Measurements from ENCODE around the gene LIN37. TPM values are rescaled to one million over a fixed set of nuclear protein-coding genes. Genes with fewer than 3 reads are reported as not detected.

The LIN37 gene
- total and polyA plus RNA-seq, 4 donors = 2.6 to 7.0 (median 6.1) TPM

DNA sequence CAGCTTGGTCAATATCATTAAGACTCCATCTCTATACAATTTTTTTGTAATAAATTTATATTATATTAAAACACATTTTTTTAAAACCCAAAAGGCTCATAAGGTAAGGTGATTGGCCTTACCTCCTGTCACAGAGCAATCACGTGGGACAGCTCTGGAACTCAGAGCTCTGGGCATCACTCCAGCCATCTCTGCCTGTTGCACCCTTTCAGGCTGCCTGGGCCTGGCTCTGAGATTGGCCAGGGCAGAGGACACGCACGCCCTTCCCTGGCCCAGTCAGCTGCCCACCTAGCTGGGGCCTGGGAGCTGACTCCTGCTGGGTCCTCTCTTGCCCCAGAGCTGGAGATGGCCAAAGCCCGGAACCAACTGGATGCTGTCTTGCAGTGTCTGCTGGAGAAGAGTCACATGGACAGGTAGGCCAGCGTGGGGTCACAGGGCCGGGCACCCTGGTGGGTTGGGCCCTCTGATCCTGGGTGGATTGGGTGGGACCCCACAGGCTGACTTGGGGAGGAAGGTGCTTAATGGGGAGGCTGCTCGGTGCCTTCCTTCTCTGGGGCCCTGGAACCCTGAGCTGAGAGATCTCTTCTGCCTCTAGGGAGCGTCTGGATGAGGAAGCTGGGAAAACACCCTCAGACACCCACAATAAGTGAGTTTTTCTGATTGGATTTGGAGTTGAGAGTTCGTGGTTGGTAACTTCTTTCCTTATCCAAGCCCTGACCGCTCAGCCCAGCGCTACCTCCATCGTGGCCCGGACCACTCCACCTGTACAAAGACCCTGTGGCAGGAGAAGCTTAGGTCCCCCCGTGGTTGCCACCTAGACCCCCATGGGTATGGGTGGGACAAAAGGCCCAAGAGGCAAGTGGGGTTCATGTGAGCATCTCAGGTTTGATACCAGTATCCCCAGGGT lies 3.7 kb downstream of the LIN37 start:
- DNase-seq (ENCODE audit: low spot score) = no peak
- Histone ChIP-seq H3K27ac (ENCODE audit: low read depth in 1 of 2, low read length in 2 of 2) (no peak overlapping the region), H3K27me3 (ENCODE audit: control insufficient read depth in 4 of 4, insufficient read depth in 4 of 4, low read length in 3 of 4) (no peaks in the 10 kb centered on the region), H3K4me3 (ENCODE audit: low read depth in 1 of 3, low read length in 3 of 3) (no peak overlapping the region), H3K9me3 (ENCODE audit: control insufficient read depth in 4 of 4, low read length in 3 of 4) (no peaks in the 10 kb centered on the region), H3K36me3 (ENCODE audit: control insufficient read depth in 4 of 4, insufficient read depth in 3 of 4, low read depth in 1 of 4, low read length in 3 of 4) (peaks cover 0 to 20% (median 10%) of the 10 kb centered on the region in 4 donors), H3K9ac (ENCODE audit: low read depth in 1 of 2, low read length in 2 of 2) (no peak overlapping the region), H3K4me1 (ENCODE audit: control insufficient read depth in 4 of 4, insufficient read depth in 4 of 4, low read length in 3 of 4) (peaks cover 8 to 17% (median 12%) of the 10 kb centered on the region in 4 donors)
- 90% methylated on average over 14 of the region's 14 CpGs for WGBS
- TF ChIP-seq, protein P1, sequence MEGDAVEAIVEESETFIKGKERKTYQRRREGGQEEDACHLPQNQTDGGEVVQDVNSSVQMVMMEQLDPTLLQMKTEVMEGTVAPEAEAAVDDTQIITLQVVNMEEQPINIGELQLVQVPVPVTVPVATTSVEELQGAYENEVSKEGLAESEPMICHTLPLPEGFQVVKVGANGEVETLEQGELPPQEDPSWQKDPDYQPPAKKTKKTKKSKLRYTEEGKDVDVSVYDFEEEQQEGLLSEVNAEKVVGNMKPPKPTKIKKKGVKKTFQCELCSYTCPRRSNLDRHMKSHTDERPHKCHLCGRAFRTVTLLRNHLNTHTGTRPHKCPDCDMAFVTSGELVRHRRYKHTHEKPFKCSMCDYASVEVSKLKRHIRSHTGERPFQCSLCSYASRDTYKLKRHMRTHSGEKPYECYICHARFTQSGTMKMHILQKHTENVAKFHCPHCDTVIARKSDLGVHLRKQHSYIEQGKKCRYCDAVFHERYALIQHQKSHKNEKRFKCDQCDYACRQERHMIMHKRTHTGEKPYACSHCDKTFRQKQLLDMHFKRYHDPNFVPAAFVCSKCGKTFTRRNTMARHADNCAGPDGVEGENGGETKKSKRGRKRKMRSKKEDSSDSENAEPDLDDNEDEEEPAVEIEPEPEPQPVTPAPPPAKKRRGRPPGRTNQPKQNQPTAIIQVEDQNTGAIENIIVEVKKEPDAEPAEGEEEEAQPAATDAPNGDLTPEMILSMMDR (IDR thresholded peaks at IDR 0.05; ENCODE audit: low read depth, low read length, missing input control) = no peak
- TF ChIP-seq, protein P2, sequence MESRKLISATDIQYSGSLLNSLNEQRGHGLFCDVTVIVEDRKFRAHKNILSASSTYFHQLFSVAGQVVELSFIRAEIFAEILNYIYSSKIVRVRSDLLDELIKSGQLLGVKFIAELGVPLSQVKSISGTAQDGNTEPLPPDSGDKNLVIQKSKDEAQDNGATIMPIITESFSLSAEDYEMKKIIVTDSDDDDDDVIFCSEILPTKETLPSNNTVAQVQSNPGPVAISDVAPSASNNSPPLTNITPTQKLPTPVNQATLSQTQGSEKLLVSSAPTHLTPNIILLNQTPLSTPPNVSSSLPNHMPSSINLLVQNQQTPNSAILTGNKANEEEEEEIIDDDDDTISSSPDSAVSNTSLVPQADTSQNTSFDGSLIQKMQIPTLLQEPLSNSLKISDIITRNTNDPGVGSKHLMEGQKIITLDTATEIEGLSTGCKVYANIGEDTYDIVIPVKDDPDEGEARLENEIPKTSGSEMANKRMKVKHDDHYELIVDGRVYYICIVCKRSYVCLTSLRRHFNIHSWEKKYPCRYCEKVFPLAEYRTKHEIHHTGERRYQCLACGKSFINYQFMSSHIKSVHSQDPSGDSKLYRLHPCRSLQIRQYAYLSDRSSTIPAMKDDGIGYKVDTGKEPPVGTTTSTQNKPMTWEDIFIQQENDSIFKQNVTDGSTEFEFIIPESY (IDR thresholded peaks at IDR 0.05) = no peak
- TF ChIP-seq SP1 (IDR thresholded peaks at IDR 0.05) = no peak
- no peak for TF ChIP-seq FOXA2 (IDR thresholded peaks at IDR 0.05)

DNA sequence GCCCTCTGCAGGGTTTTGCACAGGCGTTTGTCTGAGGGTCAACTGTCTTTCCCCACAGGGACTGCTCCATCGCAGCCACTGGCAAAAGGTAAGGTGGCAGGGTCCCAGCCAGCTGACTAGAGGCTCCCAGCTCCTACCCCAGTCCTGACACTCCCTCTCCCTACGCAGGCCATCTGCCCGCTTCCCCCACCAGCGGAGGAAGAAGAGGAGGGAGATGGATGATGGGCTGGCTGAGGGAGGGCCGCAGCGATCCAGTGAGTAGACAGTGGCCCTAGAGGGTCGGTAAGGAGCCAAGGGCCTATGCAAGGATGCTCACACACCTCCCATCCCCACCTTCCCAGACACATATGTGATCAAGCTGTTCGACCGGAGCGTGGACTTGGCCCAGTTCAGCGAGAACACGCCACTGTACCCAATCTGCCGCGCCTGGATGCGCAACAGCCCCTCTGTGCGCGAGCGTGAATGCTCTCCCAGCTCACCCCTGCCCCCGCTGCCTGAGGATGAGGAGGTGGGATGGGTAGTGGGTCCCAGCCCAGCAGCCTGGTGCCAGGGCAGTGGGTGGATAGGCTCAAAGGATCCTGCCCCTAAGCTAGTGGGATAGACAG lies 4.5 kb downstream of the LIN37 start:
- WGBS = 97% methylated on average over 20 of the region's 20 CpGs
- H3K27ac ChIP-seq (ENCODE audit: low read depth in 1 of 2, low read length in 2 of 2) = no peak overlapping the region

More for the DNA sequence above, 4.5 kb downstream of the LIN37 start:
- H3K4me1 ChIP-seq (ENCODE audit: control insufficient read depth in 4 of 4, insufficient read depth in 4 of 4, low read length in 3 of 4) = peaks cover 12 to 19% (median 15%) of the 10 kb centered on the region in 4 donors
- no peak overlapping the region for H3K4me3 ChIP-seq (ENCODE audit: low read depth in 1 of 3, low read length in 3 of 3)
- H3K27me3 ChIP-seq (ENCODE audit: control insufficient read depth in 4 of 4, insufficient read depth in 4 of 4, low read length in 3 of 4) = no peaks in the 10 kb centered on the region
- TF ChIP-seq TAF1 (conservative IDR thresholded peaks at IDR 0.05) = no peak
- TF ChIP-seq SP1 (IDR thresholded peaks at IDR 0.05) = no peak
- TF ChIP-seq, protein P3, sequence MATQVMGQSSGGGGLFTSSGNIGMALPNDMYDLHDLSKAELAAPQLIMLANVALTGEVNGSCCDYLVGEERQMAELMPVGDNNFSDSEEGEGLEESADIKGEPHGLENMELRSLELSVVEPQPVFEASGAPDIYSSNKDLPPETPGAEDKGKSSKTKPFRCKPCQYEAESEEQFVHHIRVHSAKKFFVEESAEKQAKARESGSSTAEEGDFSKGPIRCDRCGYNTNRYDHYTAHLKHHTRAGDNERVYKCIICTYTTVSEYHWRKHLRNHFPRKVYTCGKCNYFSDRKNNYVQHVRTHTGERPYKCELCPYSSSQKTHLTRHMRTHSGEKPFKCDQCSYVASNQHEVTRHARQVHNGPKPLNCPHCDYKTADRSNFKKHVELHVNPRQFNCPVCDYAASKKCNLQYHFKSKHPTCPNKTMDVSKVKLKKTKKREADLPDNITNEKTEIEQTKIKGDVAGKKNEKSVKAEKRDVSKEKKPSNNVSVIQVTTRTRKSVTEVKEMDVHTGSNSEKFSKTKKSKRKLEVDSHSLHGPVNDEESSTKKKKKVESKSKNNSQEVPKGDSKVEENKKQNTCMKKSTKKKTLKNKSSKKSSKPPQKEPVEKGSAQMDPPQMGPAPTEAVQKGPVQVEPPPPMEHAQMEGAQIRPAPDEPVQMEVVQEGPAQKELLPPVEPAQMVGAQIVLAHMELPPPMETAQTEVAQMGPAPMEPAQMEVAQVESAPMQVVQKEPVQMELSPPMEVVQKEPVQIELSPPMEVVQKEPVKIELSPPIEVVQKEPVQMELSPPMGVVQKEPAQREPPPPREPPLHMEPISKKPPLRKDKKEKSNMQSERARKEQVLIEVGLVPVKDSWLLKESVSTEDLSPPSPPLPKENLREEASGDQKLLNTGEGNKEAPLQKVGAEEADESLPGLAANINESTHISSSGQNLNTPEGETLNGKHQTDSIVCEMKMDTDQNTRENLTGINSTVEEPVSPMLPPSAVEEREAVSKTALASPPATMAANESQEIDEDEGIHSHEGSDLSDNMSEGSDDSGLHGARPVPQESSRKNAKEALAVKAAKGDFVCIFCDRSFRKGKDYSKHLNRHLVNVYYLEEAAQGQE (IDR thresholded peaks at IDR 0.05) = no peak
- no peak for TF ChIP-seq RAD21 (IDR thresholded peaks at IDR 0.05)
- TF ChIP-seq HNF4G (IDR thresholded peaks at IDR 0.05) = no peak
- TF ChIP-seq YY1 (IDR thresholded peaks at IDR 0.05) = no peak
- no peak for TF ChIP-seq FOXA2 (IDR thresholded peaks at IDR 0.05)
- TF ChIP-seq RXRA (IDR thresholded peaks at IDR 0.05) = no peak
- no peak for TF ChIP-seq EGR1 (IDR thresholded peaks at IDR 0.05; ENCODE audit: low read depth in 2 of 2)
- TF ChIP-seq, protein P2 (IDR thresholded peaks at IDR 0.05) = no peak
- TF ChIP-seq, protein P1 (IDR thresholded peaks at IDR 0.05; ENCODE audit: low read depth, low read length, missing input control) = no peak
- TF ChIP-seq HNF4A (conservative IDR thresholded peaks at IDR 0.05) = no peak
- TF ChIP-seq FOXA1 (IDR thresholded peaks at IDR 0.05) = no peak
- no peak for DNase-seq (ENCODE audit: low spot score)
- H3K36me3 ChIP-seq (ENCODE audit: control insufficient read depth in 4 of 4, insufficient read depth in 3 of 4, low read depth in 1 of 4, low read length in 3 of 4) = peaks cover 0 to 20% (median 10%) of the 10 kb centered on the region in 4 donors
- H3K9ac ChIP-seq (ENCODE audit: low read depth in 1 of 2, low read length in 2 of 2) = no peak overlapping the region
- no peaks in the 10 kb centered on the region for H3K9me3 ChIP-seq (ENCODE audit: control insufficient read depth in 4 of 4, low read length in 3 of 4)

Data from liver (tissue), 9 donors.